B cell (primary cell): Measurements from ENCODE around the gene BDH1. TPM values are rescaled to one million over a fixed set of nuclear protein-coding genes. Genes with fewer than 3 reads are reported as not detected.

Experiments
- ATAC-seq: fragments of 200-7000 bp; cut with Tn5 transposase; one replicate; pipeline ENCODE4 v1.10.0; 2021; ENCODE audit warnings: low read depth, mild to moderate bottlenecking, moderate number of reproducible peaks, moderate library complexity
- CTCF ChIA-PET: fragments of 350-600 bp; sonication (Branson Sonifier 250); formaldehyde crosslinking; loops from one replicate; lab custom pipeline; 2021; ENCODE audit warnings: antibody characterized with exemption, inconsistent platforms; lab: Charles Lee
- POLR2A ChIA-PET: fragments of 350-600 bp; sonication (Branson Sonifier 250); formaldehyde crosslinking; loops from one replicate; lab custom pipeline; 2021; ENCODE audit warnings: antibody characterized with exemption; lab: Charles Lee
- DNase-seq: peaks from one replicate; pipeline ENCODE4 v3.0.0; 2013
- H2AFZ ChIP-seq: 2 replicates; pipeline ENCODE4 v1.6.1; 2012; ENCODE audit warnings: mild to moderate bottlenecking, low read depth, low read length; ENCODE audit not compliant: insufficient read depth, poor library complexity, severe bottlenecking
- H3K27ac ChIP-seq, 2 donors: 1 replicate in 1 of 2; 2 replicates in 1 of 2; pipeline ENCODE4 v1.5.1; 2012 to 2013; ENCODE audit warnings: low read length in 2 of 2, mild to moderate bottlenecking in 2 of 2, moderate library complexity in 1 of 2
- H3K27me3 ChIP-seq, 4 experiments: fragments of 200-600 bp in 1 of 4; sonication (generic) in 1 of 4; replicated peaks in 1 of 4; 1 replicate in 2 of 4; 2 replicates in 2 of 4; pipeline versions ENCODE4 v1.6.1 to v1.7.0; 2013 to 2016; ENCODE audit warnings: low read length in 3 of 4, mild to moderate bottlenecking in 2 of 4, mixed read lengths in 1 of 4, moderate library complexity in 1 of 4; ENCODE audit not compliant: insufficient read depth in 4 of 4, control insufficient read depth in 3 of 4; ENCODE audit errors: control extremely low read depth in 1 of 4
- H3K36me3 ChIP-seq, 2 experiments: replicated peaks in 1 of 2; 1 replicate in 1 of 2; 2 replicates in 1 of 2; pipeline versions ENCODE4 v1.6.1 to v1.7.1; 2013; ENCODE audit warnings: low read length in 1 of 2; ENCODE audit not compliant: insufficient read depth in 2 of 2, control insufficient read depth in 1 of 2; ENCODE audit errors: control extremely low read depth in 1 of 2, extremely low read depth in 1 of 2
- H3K4me1 ChIP-seq, 2 donors: fragments of 200-600 bp in 1 of 2; sonication (generic) in 1 of 2; 1 replicate in 1 of 2; 2 replicates in 1 of 2; pipeline versions ENCODE4 v1.5.1 to v1.6.1; 2013 to 2017; ENCODE audit warnings: low read length in 2 of 2; ENCODE audit not compliant: control insufficient read depth in 2 of 2, insufficient read depth in 2 of 2
- H3K4me2 ChIP-seq: replicated peaks from 2 replicates; pipeline ENCODE3; 2012; ENCODE audit warnings: mild to moderate bottlenecking, low read depth, low read length; ENCODE audit not compliant: poor library complexity, severe bottlenecking
- H3K4me3 ChIP-seq, 5 experiments: fragments of 200-600 bp in 1 of 5; sonication (generic) in 1 of 5; 1 replicate in 3 of 5; 2 replicates in 2 of 5; pipeline versions ENCODE4 v1.5.1 to v1.7.0; 2011 to 2016; ENCODE audit warnings: low read length in 4 of 5, mild to moderate bottlenecking in 4 of 5, low read depth in 2 of 5, control low read depth in 1 of 5, moderate library complexity in 1 of 5; ENCODE audit not compliant: insufficient read depth in 1 of 5; ENCODE audit errors: control extremely low read depth in 1 of 5, extremely low read depth in 1 of 5
- H3K79me2 ChIP-seq: fragments of 200-600 bp; sonication (generic); one replicate; pipeline ENCODE4 v1.6.0; 2016; ENCODE audit warnings: low read length; ENCODE audit not compliant: control insufficient read depth, insufficient read depth
- H3K9ac ChIP-seq: fragments of 200-600 bp; sonication (generic); 2 replicates; pipeline ENCODE4 v1.6.1; 2017; ENCODE audit warnings: mild to moderate bottlenecking, low read length, moderate library complexity
- H3K9me3 ChIP-seq, 3 donors: one replicate each; pipeline versions ENCODE4 v1.6.1 to v1.7.1; 2013; ENCODE audit warnings: low read length in 2 of 3; ENCODE audit not compliant: control insufficient read depth in 2 of 3, insufficient read depth in 1 of 3; ENCODE audit errors: control extremely low read depth in 1 of 3
- H4K20me1 ChIP-seq: 2 replicates; pipeline ENCODE4 v1.6.0; 2012; ENCODE audit warnings: mild to moderate bottlenecking, low read length; ENCODE audit not compliant: insufficient read depth, control insufficient read depth, poor library complexity, severe bottlenecking
- H3K27ac Mint-ChIP-seq: one replicate; pipeline ENCODE4 v1.8.0; 2021; ENCODE audit warnings: mixed read lengths
- H3K27me3 Mint-ChIP-seq: one replicate; pipeline ENCODE4 v1.8.0; 2021; ENCODE audit warnings: mixed read lengths
- H3K4me1 Mint-ChIP-seq: one replicate; pipeline ENCODE4 v1.8.0; 2021; ENCODE audit warnings: mixed read lengths
- H3K4me3 Mint-ChIP-seq: one replicate; pipeline ENCODE4 v1.8.0; 2021; ENCODE audit warnings: mixed read lengths
- H3K9me3 Mint-ChIP-seq: one replicate; pipeline ENCODE4 v1.8.0; 2022; ENCODE audit warnings: mixed read lengths; ENCODE audit not compliant: insufficient read depth
- CTCF ChIP-seq: fragments of 200-600 bp; IDR thresholded peaks from one replicate; pipeline ENCODE4 v1.8.0; 2022; ENCODE audit warnings: antibody characterized with exemption, mild to moderate bottlenecking
- EZH2 ChIP-seq: IDR thresholded peaks from 2 replicates; pipeline ENCODE4 v1.6.1; 2012; ENCODE audit warnings: borderline replicate concordance, low read depth, mild to moderate bottlenecking, moderate library complexity, low read length; ENCODE audit not compliant: insufficient read depth, poor library complexity, severe bottlenecking
- WGBS: methylation state at CpG from one replicate; pipeline ENCODE4 v1.1.5; 2013; ENCODE audit warnings: missing lambda C conversion rate; ENCODE audit not compliant: insufficient coverage; 5-methylcytosine and 5-hydroxymethylcytosine counted together
- intact Hi-C: fragments of 100-400 bp; cut with micrococcal nuclease; formaldehyde crosslinking; loops from one replicate; pipeline ENCODE4 v1.10.0; 2022
- polyA plus RNA-seq: library from polyadenylated mRNA; depleted of rRNA; stranded (reverse); fragments of >200 nt; gene quantifications from 2 replicates; pipeline ENCODE4 v1.2.3, GENCODE V29; 2012
- total RNA-seq, 2 donors: library from RNA; stranded (reverse); fragments of 120-200 nt in 1 of 2; gene quantifications; 1 replicate in 1 of 2; 2 replicates in 1 of 2; pipeline versions ENCODE4 v1.2.3 to v1.2.4, GENCODE V29; 2013 to 2022

The BDH1 gene
- total and polyA plus RNA-seq, 2 donors (not counting 1 experiment from before 2014, with no cell fraction given): 21.1 to 59.3 TPM

GRCh38 chr3:197554562-197555280 lies 1.0 kb downstream of the BDH1 start:
- peaks cover 6 to 13% of the 10 kb centered on the region in 2 donors for H3K4me1 ChIP-seq
- ChIA-PET CTCF (interaction anchor here (1.3 kb wide), 1 partner anchor 44 kb away, joined by 4 read pairs; no protein-coding TSS in a partner anchor), POLR2A (no interaction called here)
- peak overlapping the region; percentile 80 to 92 for H3K27ac ChIP-seq
- H4K20me1 ChIP-seq: no peaks in the 10 kb centered on the region
- under 1% methylated on average over 52 of the region's 60 CpGs for whole genome bisulfite sequencing
- H3K9ac ChIP-seq: peak overlapping the region; percentile 86
- ATAC-seq (peak; percentile 93), DNase-seq (peak; percentile 95)
- peak overlapping the region; percentile 89 for H3K4me2 ChIP-seq
- peak overlapping the region; percentile 98 for H2AFZ ChIP-seq
- Mint-ChIP-seq H3K9me3 (no peaks in the 10 kb centered on the region), H3K27me3 (peaks cover 7% of the 10 kb centered on the region), H3K4me3 (peak overlapping the region; percentile 94), H3K27ac (peak overlapping the region; percentile 90), H3K4me1 (peaks cover 9% of the 10 kb centered on the region)
- peaks cover 28% of the 10 kb centered on the region for H3K79me2 ChIP-seq
- intact Hi-C loops: loop anchor here (1.0 to 2.0 kb wide), 4 partner anchors 44 to 256 kb away; partner anchors contain the start of gene DLG1
- TF ChIP-seq CTCF (peak; percentile 61), EZH2 (no peak)
- peaks cover 0 to 2% (median 0%) of the 10 kb centered on the region in 4 experiments for H3K27me3 ChIP-seq
- peak overlapping the region; percentile 55 to 93 (median 76) for H3K4me3 ChIP-seq
- no peaks in the 10 kb centered on the region for H3K36me3 ChIP-seq
- H3K9me3 ChIP-seq: no peaks in the 10 kb centered on the region

- ChIA-PET POLR2A (no interaction called here), CTCF (interaction anchor here (1.3 kb wide), 1 partner anchor 45 kb away, joined by 4 read pairs; no protein-coding TSS in a partner anchor)
- H3K36me3 ChIP-seq: no peaks in the 10 kb centered on the region
- H3K27me3 ChIP-seq: peaks cover 0 to 2% (median 0%) of the 10 kb centered on the region in 4 experiments
- Mint-ChIP-seq H3K4me3 (peak overlapping the region; percentile 94), H3K4me1 (peaks cover 9% of the 10 kb centered on the region), H3K9me3 (no peaks in the 10 kb centered on the region), H3K27ac (peak overlapping the region; percentile 90), H3K27me3 (peaks cover 7% of the 10 kb centered on the region)
- peak overlapping the region; percentile 54 to 92 for H3K27ac ChIP-seq
- H4K20me1 ChIP-seq: no peaks in the 10 kb centered on the region
- TF ChIP-seq CTCF: no peak
- TF ChIP-seq EZH2: no peak
- peak overlapping the region; percentile 86 for H3K9ac ChIP-seq
- H3K4me2 ChIP-seq: peak overlapping the region; percentile 89
- 27% methylated on average over 6 of the region's 10 CpGs for WGBS
- no peaks in the 10 kb centered on the region for H3K9me3 ChIP-seq
- intact Hi-C loops: loop anchor here (1.0 to 2.0 kb wide), 2 partner anchors 43 to 158 kb away; no protein-coding TSS in a partner anchor
- H3K79me2 ChIP-seq: peaks cover 32% of the 10 kb centered on the region
- peak overlapping the region; percentile 98 for H2AFZ ChIP-seq
- DNase-seq (no peak), ATAC-seq (no peak)
- H3K4me1 ChIP-seq: peaks cover 6 to 13% of the 10 kb centered on the region in 2 donors
- H3K4me3 ChIP-seq: peak overlapping the region; percentile 55 to 93 (median 76)
Observed at GRCh38 chr3:197554196-197554561, 1.6 kb downstream of the BDH1 start.
